ENCODE data around the gene STN1. TPM values are rescaled to one million over a fixed set of nuclear protein-coding genes. Genes with fewer than 3 reads are reported as not detected.

Gene STN1
- total RNA-seq, 1 donor from 2014 or later, result 21.5 TPM

GRCh38 chr10:103843854-103844570 is 74.0 kb downstream of the STN1 start:
- peaks cover 7% of the 10 kb centered on the region for H3K4me1 Mint-ChIP-seq (ENCODE audit: unreplicated experiment)

GRCh38 chr10:103843045-103843444 is 74.9 kb downstream of the STN1 start:
- Mint-ChIP-seq H3K4me1 (ENCODE audit: unreplicated experiment) (peaks cover 7% of the 10 kb centered on the region), H3K9me3 (ENCODE audit: unreplicated experiment) (no peaks in the 10 kb centered on the region), H3K36me3 (ENCODE audit: unreplicated experiment) (no peaks in the 10 kb centered on the region), H3K27me3 (ENCODE audit: unreplicated experiment) (peaks cover 2% of the 10 kb centered on the region), H3K27ac (ENCODE audit: unreplicated experiment) (no peak overlapping the region), H3K4me3 (ENCODE audit: unreplicated experiment) (no peak overlapping the region)
- no peak for TF ChIP-seq CTCF (IDR thresholded peaks at IDR 0.05)
- no peak for DNase-seq (ENCODE audit: extremely low spot score, unreplicated experiment)

More at GRCh38 chr10:103843854-103844570, 74.0 kb downstream of the STN1 start:
- Mint-ChIP-seq H3K27ac (ENCODE audit: unreplicated experiment) (no peak overlapping the region), H3K27me3 (ENCODE audit: unreplicated experiment) (peaks cover 6% of the 10 kb centered on the region), H3K4me3 (ENCODE audit: unreplicated experiment) (no peak overlapping the region), H3K36me3 (ENCODE audit: unreplicated experiment) (no peaks in the 10 kb centered on the region), H3K9me3 (ENCODE audit: unreplicated experiment) (no peaks in the 10 kb centered on the region)
- TF ChIP-seq CTCF (IDR thresholded peaks at IDR 0.05), result no peak
- no peak for DNase-seq (ENCODE audit: extremely low spot score, unreplicated experiment)

GRCh38 chr10:103842605-103843004 is 75.4 kb downstream of the STN1 start:
- Mint-ChIP-seq H3K9me3 (ENCODE audit: unreplicated experiment) (no peaks in the 10 kb centered on the region), H3K36me3 (ENCODE audit: unreplicated experiment) (no peaks in the 10 kb centered on the region), H3K4me3 (ENCODE audit: unreplicated experiment) (no peak overlapping the region), H3K27ac (ENCODE audit: unreplicated experiment) (no peak overlapping the region), H3K4me1 (ENCODE audit: unreplicated experiment) (peaks cover 7% of the 10 kb centered on the region), H3K27me3 (ENCODE audit: unreplicated experiment) (peaks cover 2% of the 10 kb centered on the region)
- no peak for DNase-seq (ENCODE audit: extremely low spot score, unreplicated experiment)
- TF ChIP-seq CTCF (IDR thresholded peaks at IDR 0.05), result no peak

- no peak for TF ChIP-seq CTCF (IDR thresholded peaks at IDR 0.05)
- H3K4me3 Mint-ChIP-seq (ENCODE audit: unreplicated experiment), result no peak overlapping the region
- H3K27me3 Mint-ChIP-seq (ENCODE audit: unreplicated experiment), result peaks cover 2% of the 10 kb centered on the region
- H3K27ac Mint-ChIP-seq (ENCODE audit: unreplicated experiment), result no peak overlapping the region
- no peaks in the 10 kb centered on the region for H3K36me3 Mint-ChIP-seq (ENCODE audit: unreplicated experiment)
- peaks cover 7% of the 10 kb centered on the region for H3K4me1 Mint-ChIP-seq (ENCODE audit: unreplicated experiment)
- no peaks in the 10 kb centered on the region for H3K9me3 Mint-ChIP-seq (ENCODE audit: unreplicated experiment)
- DNase-seq (ENCODE audit: extremely low spot score, unreplicated experiment), result no peak
Measured at GRCh38 chr10:103841519-103841918, 76.5 kb downstream of the STN1 start.

- H3K27me3 Mint-ChIP-seq (ENCODE audit: unreplicated experiment), result peaks cover 2% of the 10 kb centered on the region
- H3K36me3 Mint-ChIP-seq (ENCODE audit: unreplicated experiment), result no peaks in the 10 kb centered on the region
- H3K4me1 Mint-ChIP-seq (ENCODE audit: unreplicated experiment), result peaks cover 7% of the 10 kb centered on the region
- no peak overlapping the region for H3K27ac Mint-ChIP-seq (ENCODE audit: unreplicated experiment)
- H3K9me3 Mint-ChIP-seq (ENCODE audit: unreplicated experiment), result no peaks in the 10 kb centered on the region
- H3K4me3 Mint-ChIP-seq (ENCODE audit: unreplicated experiment), result no peak overlapping the region
- no peak for DNase-seq (ENCODE audit: extremely low spot score, unreplicated experiment)
- TF ChIP-seq CTCF (IDR thresholded peaks at IDR 0.05), result no peak
Measured at GRCh38 chr10:103840740-103841070, 77.3 kb downstream of the STN1 start.

Data from osteocyte (in vitro differentiated cells).